ENCODE results near the gene EXO1. TPM values are rescaled to one million over a fixed set of nuclear protein-coding genes. Genes with fewer than 3 reads are reported as not detected.

EXO1 gene
- total RNA-seq, 2 donors from 2014 or later = not detected

- intact Hi-C loops (cut with DNase I) = no loop called here
- no peaks in the 10 kb centered on the region for H3K4me1 ChIP-seq
- 83 to 85% methylated on average over 6 of the region's 6 CpGs for WGBS, 2 donors
Observed at GRCh38 chr1:241857131-241857530, 9.1 kb downstream of the EXO1 start.

GRCh38 chr1:241860922-241861321 is 12.9 kb downstream of the EXO1 start:
- 82 to 93% methylated on average over 6 of the region's 6 CpGs for WGBS, 2 donors
- TF ChIP-seq CTCF (IDR thresholded peaks at IDR 0.05) = no peak
- TF ChIP-seq POLR2A (IDR thresholded peaks at IDR 0.05) = no peak

More at GRCh38 chr1:241857131-241857530, 9.1 kb downstream of the EXO1 start:
- TF ChIP-seq POLR2A (IDR thresholded peaks at IDR 0.05) (no peak), CTCF (IDR thresholded peaks at IDR 0.05) (no peak)
- Histone ChIP-seq H3K36me3 (replicated peaks in 1 of 2; ENCODE audit: insufficient read depth in 1 of 2, low read depth in 2 of 2) (no peaks in the 10 kb centered on the region), H3K27me3 (no peaks in the 10 kb centered on the region), H3K4me3 (no peak overlapping the region), H3K9me3 (no peaks in the 10 kb centered on the region), H3K27ac (no peak overlapping the region)
- DNase-seq (no peak), ATAC-seq (no peak)

GRCh38 chr1:241869022-241869421 is 21.0 kb downstream of the EXO1 start:
- intact Hi-C loops (cut with DNase I) = no loop called here
- DNase-seq = no peak
- H3K27ac ChIP-seq = no peak overlapping the region
- no peaks in the 10 kb centered on the region for H3K9me3 ChIP-seq
- H3K36me3 ChIP-seq (replicated peaks in 1 of 2; ENCODE audit: insufficient read depth in 1 of 2, low read depth in 2 of 2) = no peaks in the 10 kb centered on the region
- no peaks in the 10 kb centered on the region for H3K27me3 ChIP-seq
- ATAC-seq = no peak
- no peaks in the 10 kb centered on the region for H3K4me1 ChIP-seq
- 57 to 76% methylated on average over 1 of the region's 1 CpG for WGBS, 2 donors
- TF ChIP-seq CTCF (IDR thresholded peaks at IDR 0.05) = no peak
- no peak overlapping the region for H3K4me3 ChIP-seq

More at GRCh38 chr1:241860922-241861321, 12.9 kb downstream of the EXO1 start:
- Histone ChIP-seq H3K27ac (no peak overlapping the region), H3K9me3 (no peaks in the 10 kb centered on the region), H3K36me3 (replicated peaks in 1 of 2; ENCODE audit: insufficient read depth in 1 of 2, low read depth in 2 of 2) (no peaks in the 10 kb centered on the region), H3K4me3 (no peak overlapping the region), H3K4me1 (no peaks in the 10 kb centered on the region), H3K27me3 (no peaks in the 10 kb centered on the region)
- intact Hi-C loops (cut with DNase I) = no loop called here
- no peak for DNase-seq
- no peak for ATAC-seq

GRCh38 chr1:241870336-241870735 is 22.3 kb downstream of the EXO1 start:
- Histone ChIP-seq H3K4me1 (no peaks in the 10 kb centered on the region), H3K36me3 (replicated peaks in 1 of 2; ENCODE audit: insufficient read depth in 1 of 2, low read depth in 2 of 2) (no peaks in the 10 kb centered on the region), H3K27me3 (no peaks in the 10 kb centered on the region), H3K4me3 (no peak overlapping the region), H3K27ac (no peak overlapping the region), H3K9me3 (no peaks in the 10 kb centered on the region)
- intact Hi-C loops (cut with DNase I) = no loop called here
- TF ChIP-seq CTCF (IDR thresholded peaks at IDR 0.05) (no peak), POLR2A (IDR thresholded peaks at IDR 0.05) (no peak)
- no peak for ATAC-seq
- no peak for DNase-seq

GRCh38 chr1:241870746-241871430 is 22.9 kb downstream of the EXO1 start:
- Histone ChIP-seq H3K36me3 (replicated peaks in 1 of 2; ENCODE audit: insufficient read depth in 1 of 2, low read depth in 2 of 2) (no peaks in the 10 kb centered on the region), H3K27ac (no peak overlapping the region), H3K4me3 (no peak overlapping the region), H3K4me1 (no peaks in the 10 kb centered on the region), H3K9me3 (no peaks in the 10 kb centered on the region), H3K27me3 (no peaks in the 10 kb centered on the region)
- no peak for ATAC-seq
- DNase-seq = no peak
- WGBS, 2 donors = 50 to 67% methylated on average over 3 of the region's 3 CpGs
- intact Hi-C loops (cut with DNase I) = no loop called here
- TF ChIP-seq CTCF (IDR thresholded peaks at IDR 0.05) (no peak), POLR2A (IDR thresholded peaks at IDR 0.05) (no peak)
